Fibroblast of villous mesenchyme (primary cell): Measurements from ENCODE around the gene NBR1. TPM values are rescaled to one million over a fixed set of nuclear protein-coding genes. Genes with fewer than 3 reads are reported as not detected.
A peak's percentile ranks its signal among the peaks of the same experiment; 100 is the strongest.
"Not testable (repeated sequence)": the region's sequence is repeated elsewhere in the genome, so short reads cannot be mapped to it uniquely, and the experiment has no call there.

Experiments
- DNase-seq: peaks from one replicate; pipeline ENCODE4 v3.0.0-alpha.2; 2010; ENCODE audit warnings: low read depth
- H3K4me3 ChIP-seq: 2 replicates; pipeline ENCODE4 v1.5.1; 2011; ENCODE audit warnings: low read depth, mild to moderate bottlenecking, low read length
- CTCF ChIP-seq: IDR thresholded peaks from 2 replicates; pipeline ENCODE4 v1.5.1; 2012; ENCODE audit warnings: low read depth, mild to moderate bottlenecking, low read length; ENCODE audit not compliant: insufficient read depth
- total RNA-seq: library from RNA; depleted of rRNA; stranded (reverse); fragments of >200 nt; gene quantifications from 2 replicates; pipeline ENCODE4 v1.2.3, GENCODE V29; 2012

Gene NBR1
- total RNA-seq, 1 donor: 135 TPM

- H3K4me3 ChIP-seq: peak overlapping the region; percentile 74
- DNase-seq: peak; percentile 62
- no peak for TF ChIP-seq CTCF
Observed at GRCh38 chr17:43169561-43170139, 1.4 kb upstream of the NBR1 start.

GRCh38 chr17:43170140-43170765 lies 761 bp upstream of the NBR1 start:
- DNase-seq: peak; percentile 97
- H3K4me3 ChIP-seq: peak overlapping the region; percentile 74
- no peak for TF ChIP-seq CTCF

GRCh38 chr17:43171586-43172487 lies 823 bp downstream of the NBR1 start:
- peak; percentile 95 for DNase-seq
- peak overlapping the region; percentile 74 for H3K4me3 ChIP-seq
- TF ChIP-seq CTCF: peak; percentile 38

GRCh38 chr17:43175213-43176118 lies 4.5 kb downstream of the NBR1 start:
- TF ChIP-seq CTCF: no peak
- H3K4me3 ChIP-seq: peak overlapping the region; percentile 12
- DNase-seq: peak; percentile 80

- TF ChIP-seq CTCF: no peak
- peak; percentile 6 for DNase-seq
- no peak overlapping the region for H3K4me3 ChIP-seq
Observed at GRCh38 chr17:43176119-43176570, 5.1 kb downstream of the NBR1 start.

- no peak for TF ChIP-seq CTCF
- no peak overlapping the region for H3K4me3 ChIP-seq
- DNase-seq: no peak
Observed at GRCh38 chr17:43183921-43184320, 12.9 kb downstream of the NBR1 start.

- not testable (repeated sequence) for DNase-seq, H3K4me3 ChIP-seq
Observed at GRCh38 chr17:43186656-43187055, 15.6 kb downstream of the NBR1 start.
